Stimulated activated CD4-positive, alpha-beta T cell treated with anti-CD3 and anti-CD28 coated beads, Interleukin-2, amount 100 ng/mL, for 24 hours (primary cell): Measurements from ENCODE around the gene MAGIX.

ENCODE experiments used
- DNase-seq, 2 donors: peaks; one replicate each; pipeline ENCODE4 v3.0.0-alpha.2; 2020

MAGIX gene

GRCh38 chrX:49208399-49208798 lies 45.8 kb downstream of the MAGIX start:
- DNase-seq: no peak

GRCh38 chrX:49209434-49210251 lies 47.1 kb downstream of the MAGIX start:
- DNase-seq: no peak

DNA sequence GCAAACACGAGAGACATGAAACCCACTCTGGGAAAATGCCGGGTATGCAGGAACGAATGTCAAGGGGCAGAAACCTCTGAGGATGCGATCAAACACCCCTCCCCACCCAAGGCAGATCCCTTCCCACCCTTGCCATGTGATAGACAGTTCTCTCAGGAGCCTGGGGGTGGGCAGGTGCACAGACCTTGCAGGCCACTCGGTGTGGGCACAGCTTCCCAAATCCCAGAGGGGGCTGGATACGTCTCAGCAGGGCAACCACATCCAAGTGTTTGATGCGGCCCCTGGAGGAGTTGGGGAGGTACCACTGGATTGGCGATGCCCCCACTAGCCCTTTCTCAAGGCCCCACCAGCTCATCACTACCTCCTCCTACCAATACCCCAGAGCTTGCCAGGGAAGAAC lies 47.8 kb downstream of the MAGIX start:
- no peak for DNase-seq

- no peak for DNase-seq
Measured at GRCh38 chrX:49211074-49211473, 48.5 kb downstream of the MAGIX start.

- no peak for DNase-seq
Measured at GRCh38 chrX:49212209-49212608, 49.7 kb downstream of the MAGIX start.

DNA sequence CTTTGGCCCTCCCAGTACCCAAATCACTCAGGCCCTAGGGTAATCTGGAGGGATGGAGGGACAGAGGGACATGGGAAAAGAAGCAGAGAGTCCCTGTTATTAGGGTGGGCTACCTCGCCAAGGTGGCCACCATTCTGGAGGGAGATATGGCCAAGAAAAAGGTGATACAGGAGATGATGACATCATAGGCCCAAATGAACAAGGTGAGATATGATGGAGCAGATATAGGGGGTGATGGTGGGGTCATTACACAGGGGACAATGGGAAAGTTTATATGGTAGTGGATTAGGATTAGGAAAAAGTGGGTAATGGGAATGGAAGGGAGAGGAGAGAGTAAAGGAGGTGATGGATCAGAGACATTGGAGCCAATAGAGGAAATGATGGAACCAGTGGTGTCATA lies 50.3 kb downstream of the MAGIX start:
- DNase-seq: no peak

GRCh38 chrX:49214416-49214815 lies 51.9 kb downstream of the MAGIX start:
- DNase-seq: no peak

DNA sequence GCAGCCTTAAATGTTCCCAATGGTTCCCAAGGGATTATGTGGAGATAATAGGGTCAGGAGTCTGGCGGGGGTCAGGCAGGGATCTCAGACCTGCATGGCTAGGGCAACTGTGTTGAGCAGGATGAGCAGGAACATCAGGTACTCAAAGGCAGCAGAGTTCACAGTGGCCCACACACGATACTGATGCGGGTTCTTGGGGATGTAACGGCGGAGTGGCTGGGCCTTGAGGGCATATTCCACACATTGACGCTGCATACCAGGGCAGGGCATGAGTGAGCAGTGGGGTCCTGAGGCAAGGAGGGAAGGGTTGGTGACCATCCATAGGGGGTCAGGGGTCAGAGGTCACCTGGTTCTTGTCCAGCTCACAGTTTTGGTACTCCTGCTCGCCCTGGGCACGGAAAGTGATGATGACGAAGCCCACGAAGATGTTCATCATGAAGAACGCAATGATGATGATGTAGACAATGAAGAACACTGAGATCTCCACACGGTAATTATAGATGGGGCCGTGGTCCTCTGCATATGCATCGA lies 52.5 kb downstream of the MAGIX start:
- DNase-seq: no peak
